Activated CD4-positive, alpha-beta T cell treated with anti-CD3 and anti-CD28 coated beads, Interleukin-2, Interleukin-4, amounts not matched to agents 100 ng/mL and 50 ng/mL, durations not matched to agents 16 hours and 8 hours (primary cell): ENCODE measurements around the gene RIPK4.
"Not testable (repeated sequence)": the region's sequence is repeated elsewhere in the genome, so short reads cannot be mapped to it uniquely, and the experiment has no call there.

Experiments
- DNase-seq: peaks from one replicate; pipeline ENCODE4 v3.0.0-alpha.2; 2020; ENCODE audit warnings: low spot score

Gene RIPK4

DNA sequence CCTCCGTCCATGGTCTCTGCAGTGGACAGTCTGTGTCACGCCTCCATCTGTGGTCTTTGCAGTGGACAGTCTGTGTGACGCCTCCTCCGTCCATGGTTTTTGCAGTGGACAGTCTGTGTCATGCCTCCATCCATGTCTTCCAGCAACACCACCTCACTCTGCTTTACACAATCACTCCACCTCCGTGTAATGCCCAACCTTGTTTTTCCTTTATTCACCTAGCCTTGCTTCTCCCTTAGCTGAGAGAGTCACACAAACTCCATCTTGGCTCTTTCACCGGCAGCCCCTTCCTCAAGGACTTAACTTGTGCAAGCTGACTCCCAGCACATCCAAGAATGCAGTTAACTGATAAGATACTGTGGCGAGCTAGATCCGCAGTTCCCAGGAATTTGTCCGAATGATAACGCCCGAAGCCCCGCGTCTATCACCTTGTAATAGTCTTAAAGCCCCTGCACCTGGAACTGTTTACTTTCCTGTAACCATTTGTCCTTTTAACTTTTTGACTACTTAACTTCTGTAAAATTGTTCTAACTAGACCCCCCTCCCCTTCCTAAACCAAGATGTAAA is 52.5 kb downstream of the RIPK4 start:
- DNase-seq = not testable (repeated sequence)

DNA sequence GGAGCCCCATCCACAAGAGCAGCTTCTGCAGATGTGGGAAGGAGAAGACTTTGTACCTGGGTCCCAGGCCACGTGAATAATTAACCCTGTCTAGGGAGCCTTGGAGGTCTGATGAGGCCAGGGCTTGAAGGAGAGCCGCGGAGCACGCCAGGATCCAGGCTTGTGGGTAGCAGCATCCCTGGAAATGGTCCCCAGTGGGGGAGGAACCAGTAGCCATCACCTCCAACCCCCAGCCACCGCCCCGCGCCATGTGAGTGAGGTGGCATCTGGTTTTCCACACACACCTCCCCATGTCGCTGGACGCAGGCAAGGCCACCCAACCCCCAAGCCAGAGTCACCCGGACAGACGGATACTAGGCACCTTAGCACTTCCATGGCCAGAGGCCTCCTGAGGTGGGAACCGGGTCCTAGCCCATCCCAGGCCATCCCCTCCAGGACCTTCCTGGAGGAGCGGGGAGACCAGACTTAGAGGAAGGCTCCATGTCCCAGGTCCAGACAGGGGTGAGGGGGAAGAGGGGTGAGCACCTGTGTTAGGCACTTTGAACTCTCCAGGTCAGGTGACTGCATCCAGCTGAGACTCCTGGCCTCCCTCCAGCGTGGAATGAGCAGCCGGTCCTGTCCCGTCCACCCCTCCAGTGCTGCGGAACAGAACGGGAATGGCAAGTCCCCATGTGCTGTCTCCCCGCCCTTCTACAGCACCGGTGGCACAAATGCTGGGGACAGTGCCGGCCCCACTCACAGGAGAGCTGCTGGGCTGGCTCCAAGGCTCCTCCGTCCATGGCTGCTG is 53.2 kb downstream of the RIPK4 start:
- no peak for DNase-seq

DNA sequence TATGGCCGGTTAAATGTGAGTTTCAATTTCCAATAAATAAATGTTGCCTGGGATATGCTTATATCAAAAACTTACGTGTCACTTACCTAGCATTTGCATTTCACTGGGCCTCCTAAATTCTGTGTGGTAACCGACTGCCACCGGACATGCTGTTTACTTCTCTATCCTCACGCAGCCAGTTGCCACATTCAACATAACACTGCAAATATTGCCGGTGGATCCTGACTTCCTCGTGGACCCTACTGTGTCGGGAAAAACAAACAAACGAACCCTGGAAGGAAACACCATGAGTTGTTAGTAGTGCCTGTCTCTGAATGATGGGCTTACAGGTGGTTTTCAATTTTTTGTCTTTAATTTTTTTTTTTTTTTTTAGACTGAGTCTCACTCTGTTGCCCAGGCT is 54.1 kb downstream of the RIPK4 start:
- no peak for DNase-seq

DNA sequence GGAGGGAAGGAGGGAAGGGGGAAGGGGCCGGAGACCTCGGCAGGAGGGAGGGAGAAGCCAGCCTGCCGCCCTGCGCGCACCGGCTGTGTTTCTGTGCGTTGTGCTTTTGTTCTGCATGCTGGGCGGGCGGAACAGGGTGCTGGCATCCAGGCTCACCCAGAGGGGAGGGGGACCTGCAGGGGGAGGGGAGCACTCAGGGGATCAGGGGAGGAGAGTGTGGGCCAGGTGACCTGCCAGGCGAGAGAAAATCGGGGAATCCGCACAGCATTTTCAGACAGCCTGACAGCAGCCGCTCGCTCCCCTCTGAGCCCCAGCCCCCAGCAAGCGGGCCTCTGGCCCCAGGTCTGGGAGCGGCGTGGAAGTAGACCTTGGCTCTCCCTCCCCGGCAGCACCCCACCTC is 54.7 kb downstream of the RIPK4 start:
- DNase-seq = no peak

DNA sequence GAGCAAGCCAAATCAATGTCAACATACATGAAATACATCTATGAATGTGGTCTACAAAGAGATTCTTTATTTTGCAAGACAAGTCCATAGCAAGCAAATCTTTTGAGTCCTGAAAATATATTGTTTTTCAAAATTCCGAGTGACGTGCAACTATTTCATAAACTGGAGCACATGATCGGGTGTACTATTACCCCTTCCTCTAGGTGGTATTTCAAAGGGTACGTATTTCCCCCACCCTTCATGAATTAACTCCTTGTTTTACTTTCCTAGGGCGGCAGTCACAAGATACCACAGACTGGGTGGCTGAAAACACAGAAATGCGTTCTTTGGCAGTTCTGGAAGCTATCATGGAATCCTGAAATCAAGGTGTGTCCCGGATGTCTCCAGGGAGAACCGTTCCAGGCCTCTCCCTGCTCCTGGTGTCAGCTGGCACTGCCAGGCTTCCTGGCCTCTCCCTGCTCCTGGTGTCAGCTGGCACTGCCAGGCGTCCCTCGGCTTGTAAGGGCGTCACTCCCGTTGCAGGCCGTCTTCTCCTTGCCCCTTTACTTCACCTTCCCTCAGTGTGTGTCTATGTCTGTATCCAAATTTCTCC is 55.3 kb downstream of the RIPK4 start:
- no peak for DNase-seq

DNA sequence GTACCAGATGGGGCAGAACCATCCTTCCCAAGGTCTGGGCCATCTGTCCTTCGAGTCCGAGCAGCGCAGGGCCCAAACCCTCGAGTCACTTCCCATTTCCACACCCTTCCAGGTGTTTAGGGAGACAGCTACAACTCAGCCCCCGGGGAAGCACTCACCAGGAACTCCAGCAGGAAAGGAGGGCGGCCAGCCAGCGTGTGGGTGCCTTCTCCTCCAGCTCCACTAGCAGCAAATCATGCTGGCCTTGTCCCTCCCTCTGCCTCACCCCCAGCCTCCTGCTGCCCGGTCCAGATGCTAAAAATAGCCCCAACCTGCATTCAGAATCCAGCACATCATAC is 56.1 kb downstream of the RIPK4 start:
- DNase-seq = no peak

DNA sequence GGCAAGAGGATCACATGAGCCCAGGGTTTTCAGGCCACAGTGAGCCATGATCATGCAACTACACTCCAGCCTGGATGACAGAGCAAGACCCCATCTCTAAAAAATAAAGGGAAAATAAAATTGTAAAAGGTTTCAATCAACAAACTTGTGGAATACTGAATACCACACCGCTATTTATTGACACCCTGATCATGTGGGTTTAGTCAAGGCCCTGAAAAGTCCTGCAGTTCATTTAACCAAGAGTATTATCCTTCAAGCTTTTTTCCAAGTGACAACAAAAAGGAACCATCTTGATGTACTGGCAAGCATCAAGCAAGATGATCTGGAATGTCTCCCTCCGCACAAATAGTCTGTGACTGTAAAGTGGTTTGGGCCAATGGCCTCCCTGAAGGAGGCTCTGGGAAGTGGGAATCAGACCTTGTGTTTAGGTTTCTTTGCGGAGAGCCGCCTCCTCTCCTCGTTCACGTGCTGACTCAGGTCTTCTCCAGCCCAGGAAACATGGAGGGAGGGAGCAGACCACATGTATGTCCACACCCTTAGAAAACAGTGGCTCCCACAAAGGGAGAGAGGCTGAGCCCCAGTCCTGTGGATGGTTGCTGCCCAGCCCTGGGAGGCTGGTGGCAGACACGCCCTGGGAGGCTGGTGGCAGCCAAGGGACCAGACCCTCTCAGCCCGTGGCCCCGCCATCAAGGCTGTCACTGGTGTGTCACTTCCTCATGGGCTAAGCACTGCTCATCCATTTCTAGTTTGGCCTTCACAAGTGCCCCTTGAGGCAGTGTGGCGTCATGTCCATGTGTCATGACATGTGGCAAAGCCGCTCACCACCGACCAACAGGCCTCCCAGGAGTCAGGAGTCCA is 56.7 kb downstream of the RIPK4 start:
- DNase-seq = no peak

DNA sequence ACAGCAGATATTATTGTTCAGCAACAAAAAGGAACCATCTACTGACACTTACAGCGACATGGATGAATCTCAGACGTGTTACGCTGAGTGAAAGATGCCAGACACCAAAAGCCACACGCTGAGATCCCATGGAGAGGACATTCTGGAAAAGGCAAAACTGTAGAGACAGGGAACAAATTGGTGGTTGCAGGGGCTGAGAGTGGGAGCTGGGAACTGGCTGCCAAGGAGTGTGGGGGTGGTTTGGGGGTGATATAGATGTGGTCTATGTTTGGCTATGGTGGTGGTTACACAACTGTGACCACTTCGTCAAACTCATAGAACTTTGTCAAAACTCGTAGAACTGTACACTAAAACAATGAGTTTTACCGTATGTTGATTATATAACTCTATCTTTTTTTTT is 57.7 kb downstream of the RIPK4 start:
- no peak for DNase-seq

DNA sequence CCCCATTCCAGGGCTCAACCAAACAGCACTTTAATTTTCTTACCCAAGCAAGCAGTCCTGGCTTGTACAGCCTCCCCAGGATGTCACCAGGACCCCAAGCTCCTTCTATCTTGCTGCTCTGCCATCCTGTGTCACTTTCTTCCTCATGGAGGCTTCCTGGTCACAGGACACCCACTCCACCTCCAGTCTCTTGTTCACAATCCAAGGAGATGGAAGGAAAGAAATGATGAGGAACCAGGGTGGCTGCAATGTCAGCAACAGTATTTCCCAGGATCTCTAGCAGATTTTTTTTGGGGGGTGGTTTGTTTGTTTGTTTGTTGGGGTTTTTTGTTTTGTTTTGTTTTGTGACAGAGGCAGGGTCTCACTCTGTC is 58.9 kb downstream of the RIPK4 start:
- DNase-seq = no peak

DNA sequence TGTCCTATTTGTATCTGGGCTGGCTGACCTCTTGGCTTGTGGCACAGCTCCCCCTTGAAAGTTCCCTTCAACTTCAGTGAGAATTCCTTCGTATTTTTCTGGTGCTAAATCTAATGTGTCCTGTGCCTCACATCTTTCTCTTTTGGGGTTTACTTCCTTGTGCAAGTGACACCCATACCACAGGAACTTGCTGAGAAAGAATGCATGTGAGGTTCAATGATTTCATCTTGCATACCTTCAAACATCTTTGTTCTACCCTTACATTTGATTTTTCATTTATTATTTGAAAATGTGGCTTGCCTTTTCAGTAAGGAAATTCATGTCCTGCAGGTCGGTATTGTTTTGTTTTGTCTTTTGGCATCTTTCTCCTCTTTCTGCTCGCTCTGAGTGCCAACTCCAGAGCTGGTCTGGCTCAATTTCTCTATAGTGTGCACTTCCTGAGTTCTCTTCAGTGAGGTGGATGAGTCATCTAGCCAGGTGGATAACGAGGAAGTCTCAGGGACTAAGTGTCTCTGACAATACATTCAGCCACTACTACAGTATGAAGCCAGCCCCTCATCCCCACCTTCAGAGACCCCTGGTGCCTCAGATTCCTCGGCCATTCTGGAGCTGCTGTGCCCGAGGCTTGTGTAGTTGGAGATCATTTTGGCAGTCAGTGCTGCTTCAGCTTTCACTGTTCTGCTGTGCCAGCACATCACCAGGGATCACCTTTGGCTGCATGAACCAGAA is 59.5 kb downstream of the RIPK4 start:
- no peak for DNase-seq

DNA sequence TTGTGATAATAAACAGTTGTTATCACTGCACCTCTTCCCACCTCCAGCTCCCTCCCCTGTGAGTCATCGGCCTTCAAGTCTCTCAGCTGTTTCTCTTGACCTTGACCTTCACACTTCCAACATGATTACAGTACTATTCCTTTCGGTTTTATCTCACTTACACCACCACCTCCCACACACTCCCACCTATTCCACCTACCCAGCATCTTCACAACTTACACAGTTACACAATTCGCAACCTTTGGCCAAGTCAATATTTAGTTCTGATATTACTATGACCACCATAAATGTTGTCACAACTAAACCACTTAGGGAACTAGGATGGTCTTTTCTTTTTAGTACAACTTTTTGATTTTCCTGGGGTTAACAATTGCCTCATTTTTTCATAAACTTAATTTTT is 60.2 kb downstream of the RIPK4 start:
- DNase-seq = peak; percentile 47

DNA sequence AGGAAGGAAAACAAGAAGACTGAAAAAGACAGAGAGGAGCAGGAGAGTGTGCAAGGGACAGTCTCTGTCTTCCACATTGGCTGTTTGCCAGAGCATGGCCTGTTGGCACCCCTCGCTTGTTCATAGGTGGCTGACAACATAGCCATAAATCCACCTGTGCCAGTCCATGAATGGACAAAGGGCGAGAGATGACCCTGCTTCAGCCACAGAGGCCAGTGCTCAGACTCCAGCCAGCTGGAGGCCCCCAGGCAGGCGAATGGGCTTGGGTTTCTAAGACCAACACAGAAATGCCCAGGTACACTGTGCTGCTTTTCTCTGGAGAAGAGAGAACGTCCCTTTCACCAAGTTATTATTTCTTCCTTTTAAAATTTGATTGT is 60.6 kb downstream of the RIPK4 start:
- no peak for DNase-seq

DNA sequence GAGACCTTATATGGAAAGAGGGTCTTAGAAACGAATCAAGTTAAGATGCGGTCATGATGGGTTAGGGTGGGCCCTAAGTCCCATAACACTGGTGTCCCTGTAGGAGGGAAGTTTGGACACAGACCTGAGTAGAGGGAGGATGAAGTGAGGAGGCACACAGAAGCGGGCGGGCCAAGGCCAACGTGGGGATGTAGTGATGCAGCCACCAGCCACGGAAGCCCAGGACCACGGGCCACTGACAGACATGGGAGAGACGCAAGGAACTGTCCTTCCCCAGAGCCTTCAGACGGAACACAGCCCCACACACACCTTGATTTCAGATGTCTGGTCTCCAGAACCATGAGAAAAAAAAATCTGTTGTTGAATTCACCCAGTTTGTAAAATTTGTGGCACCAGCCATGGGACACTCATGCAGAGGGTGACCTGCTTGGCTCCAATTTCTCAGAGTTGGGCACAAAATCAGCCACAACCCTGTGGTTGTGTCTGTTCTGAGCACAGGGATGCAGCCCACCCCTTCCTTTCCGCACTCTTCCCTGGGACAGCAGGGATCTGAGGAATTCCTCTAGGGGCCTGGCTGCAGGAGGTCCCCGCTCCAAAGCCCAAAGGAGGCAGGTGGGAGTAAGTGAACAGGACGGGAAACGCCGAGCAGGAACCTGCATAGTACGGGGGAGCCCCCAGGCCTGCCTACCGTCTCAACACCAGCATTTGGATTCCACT is 61.1 kb downstream of the RIPK4 start:
- no peak for DNase-seq

DNA sequence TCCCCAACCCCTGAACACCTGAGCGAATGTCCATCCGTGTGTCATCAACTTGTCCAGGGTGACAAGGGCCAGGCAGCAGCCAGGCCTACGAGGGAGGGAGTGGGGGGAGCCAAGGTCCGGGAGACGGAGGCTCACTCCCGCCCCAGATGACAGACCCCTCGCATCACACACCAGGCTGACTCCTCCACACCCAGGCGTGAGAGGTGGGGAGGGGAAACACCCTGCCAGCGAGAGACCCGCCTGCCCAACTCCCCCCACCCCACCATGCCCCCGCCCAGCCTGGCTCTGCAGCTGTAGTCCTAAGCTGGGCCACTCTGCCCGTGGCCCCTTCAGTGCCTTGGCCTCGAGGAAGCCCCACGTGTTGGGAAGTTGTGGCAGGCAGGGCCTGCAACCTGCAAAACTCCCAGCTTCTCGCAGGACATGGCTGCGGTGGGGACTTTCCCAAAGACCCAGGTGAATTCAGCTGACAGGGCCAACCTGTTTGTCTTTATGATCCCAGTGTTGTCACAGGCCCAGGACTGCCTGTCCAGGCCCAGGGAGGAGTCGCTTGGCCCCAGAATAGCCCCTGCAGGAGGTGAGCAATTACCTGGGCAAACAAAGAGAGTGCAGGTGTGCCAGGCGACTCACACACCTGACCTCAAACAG is 62.9 kb downstream of the RIPK4 start:
- no peak for DNase-seq

DNA sequence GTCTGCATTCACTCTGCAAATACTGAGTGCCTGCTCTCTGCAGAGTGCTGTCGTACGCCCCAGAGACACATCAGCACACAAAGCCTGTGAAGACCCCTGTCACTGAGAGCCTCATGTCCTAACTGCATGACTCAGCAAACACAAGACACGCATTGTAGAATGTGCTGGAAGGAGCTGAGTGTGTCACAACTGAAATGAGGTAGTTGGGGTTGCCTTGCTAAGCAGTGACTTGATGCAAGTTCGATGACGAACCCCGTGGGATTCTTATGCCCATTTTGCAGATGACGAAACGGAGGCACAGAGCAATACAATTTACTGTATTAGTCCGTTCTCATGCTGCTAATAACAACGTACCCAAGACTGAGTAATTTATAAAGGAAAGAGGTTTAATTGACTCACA is 65.1 kb downstream of the RIPK4 start:
- DNase-seq = no peak

DNA sequence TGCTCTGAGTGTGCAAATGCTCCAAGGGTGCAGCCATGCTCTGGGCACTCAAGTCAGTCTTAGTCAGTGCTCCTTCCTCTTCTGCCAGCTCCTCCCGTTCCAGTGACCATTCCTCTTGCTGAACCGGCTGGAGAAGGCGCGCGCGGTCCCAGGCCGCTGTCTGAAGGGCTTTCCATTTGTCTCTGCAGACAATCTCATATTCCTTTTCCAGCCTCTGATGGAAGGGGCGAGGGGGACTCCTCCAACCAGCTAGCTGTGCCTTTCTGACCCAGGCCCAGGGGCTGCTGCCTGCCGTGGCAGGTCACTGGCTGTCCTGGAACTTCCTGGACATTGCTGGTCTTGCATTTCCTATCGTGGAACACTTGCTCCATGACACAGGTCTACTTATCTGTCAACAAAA is 67.5 kb downstream of the RIPK4 start:
- DNase-seq = no peak

DNA sequence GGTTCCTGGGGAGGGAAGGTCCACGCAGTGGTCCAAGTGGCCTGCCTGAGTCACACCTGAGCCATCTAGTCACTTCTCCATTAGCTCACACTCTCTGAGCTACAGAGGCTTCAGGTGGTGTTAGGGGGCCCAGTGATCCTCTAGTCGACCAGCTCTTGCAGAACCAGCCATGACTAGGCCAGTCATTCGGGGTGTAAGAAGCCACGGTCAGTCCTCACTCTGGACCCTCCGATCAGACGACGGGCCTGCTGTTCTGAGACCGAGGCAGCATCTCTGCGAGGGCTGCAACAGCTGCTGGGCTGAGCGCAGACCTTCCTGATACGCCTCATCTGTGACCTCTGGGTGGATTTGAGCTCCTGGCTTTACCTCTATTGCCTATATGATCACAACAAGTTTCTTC is 68.8 kb downstream of the RIPK4 start:
- DNase-seq = no peak

DNA sequence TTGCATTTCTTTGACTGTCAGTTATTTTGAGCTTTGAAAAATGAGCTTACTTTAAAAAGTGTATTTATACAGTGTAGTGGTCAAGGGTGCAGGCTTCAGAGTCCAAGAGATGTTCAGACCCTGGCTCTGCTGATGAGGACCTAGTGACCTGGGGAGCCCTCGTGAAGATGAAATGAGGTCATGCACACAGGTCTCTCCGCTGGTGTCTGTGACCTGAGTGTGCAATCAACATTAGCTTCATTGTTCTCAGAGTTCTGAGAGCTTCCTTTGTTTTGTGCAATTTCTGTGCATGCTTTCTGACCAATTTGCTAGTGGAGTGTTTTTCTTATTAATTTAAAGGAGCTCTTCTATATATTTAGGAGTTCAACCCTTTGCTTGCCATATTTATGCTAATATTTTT is 71.3 kb downstream of the RIPK4 start:
- DNase-seq = no peak

DNA sequence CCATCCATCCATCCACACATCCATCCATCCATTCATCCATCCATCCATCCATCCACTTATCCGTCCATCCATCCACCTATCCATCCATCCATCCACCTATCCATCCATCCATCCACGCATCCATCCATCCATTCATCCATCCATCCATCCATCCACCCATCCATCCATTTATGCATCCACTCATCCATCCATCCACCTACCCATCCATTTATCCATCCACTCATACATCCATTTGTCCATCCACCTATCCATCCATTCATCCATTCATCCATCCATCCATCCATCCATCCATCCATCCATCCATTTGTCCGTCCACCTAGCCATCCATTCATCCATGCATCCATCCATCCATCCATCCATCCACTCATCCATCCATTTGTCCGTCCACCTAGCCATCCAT is 72.8 kb downstream of the RIPK4 start:
- not testable (repeated sequence) for DNase-seq

DNA sequence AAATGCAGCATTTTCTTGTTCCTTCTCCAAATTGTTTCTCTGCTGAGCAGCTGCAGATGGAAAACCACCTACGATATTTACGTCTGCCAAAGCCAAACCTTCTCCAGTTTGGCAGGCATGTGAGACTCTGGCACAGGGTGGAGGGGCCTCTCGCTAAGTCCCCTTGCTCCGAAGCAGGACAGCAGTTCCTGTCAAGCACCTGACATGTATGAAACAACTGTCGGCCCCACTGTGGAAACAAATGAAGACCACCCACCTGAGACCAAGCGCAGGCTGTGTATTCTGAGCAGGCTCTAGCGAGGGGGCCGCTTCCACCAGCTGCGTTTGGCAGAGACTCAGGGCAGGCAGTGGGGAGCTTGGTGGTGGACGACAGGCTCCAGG is 74.7 kb downstream of the RIPK4 start:
- no peak for DNase-seq
